K562 treated with DMSO at 1 percent for 12 hours (cell line): ENCODE results near the gene AMELX. TPM values are rescaled to one million over a fixed set of nuclear protein-coding genes. Genes with fewer than 3 reads are reported as not detected.

Source experiments
- total RNA-seq: library from RNA; unstranded; fragments of 300-600 nt; gene quantifications from 2 replicates; pipeline ENCODE4 v1.2.3, GENCODE V29; 2022; ENCODE audit not compliant: insufficient read depth

The AMELX gene
- total RNA-seq, result not detected in 2 replicates

GRCh38 chrX:11293113-11293512 lies at the start of gene AMELX:
Gene AMELX, plus strand, starts transcription at chrX:11293413. Its CDS starts 1,376 bp downstream, at chrX:11294789.

Other genes with a start within 250 kb of the AMELX start
- gene HCCS, start 182.1 kb upstream of the AMELX start, total RNA-seq, result 44.6 and 47.2 TPM in 2 replicates